MM.1S (cell line): Measurements from ENCODE around the gene PDE3B.

Source experiments
- EZH2 ChIP-seq: fragments of 300-600 bp; sonication (generic); optimal IDR thresholded peaks from 2 replicates; pipeline ENCODE3; 2017; ENCODE audit warnings: low read depth, mild to moderate bottlenecking, antibody characterized with exemption, low read length, mixed read lengths
- TF ChIP-seq, protein P1 (sequence below): fragments of 300-600 bp; sonication (generic); IDR thresholded peaks from 2 replicates; pipeline ENCODE4 v1.5.1; 2016; ENCODE audit warnings: antibody characterized with exemption, low read length, mixed read lengths

DNA sequence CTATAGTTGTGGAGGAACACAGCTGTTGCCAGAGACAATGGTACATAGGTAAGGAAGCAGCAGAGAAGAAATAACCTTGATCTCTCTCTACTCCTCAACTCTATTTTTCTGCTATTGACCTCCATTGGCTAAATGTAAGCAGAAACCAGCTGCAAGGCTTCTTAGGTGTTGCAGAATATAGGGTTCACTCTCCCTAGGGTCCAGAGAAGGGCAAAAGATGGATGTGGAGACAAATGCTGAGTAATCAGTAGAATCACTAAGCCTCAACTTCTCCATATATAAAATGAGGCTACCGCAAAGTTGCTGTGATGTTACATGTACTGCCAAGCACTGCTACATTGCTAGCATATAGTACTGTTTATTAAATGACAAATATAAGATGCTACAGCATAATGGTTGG lies 120.6 kb downstream of the PDE3B start:
- TF ChIP-seq, protein P1, sequence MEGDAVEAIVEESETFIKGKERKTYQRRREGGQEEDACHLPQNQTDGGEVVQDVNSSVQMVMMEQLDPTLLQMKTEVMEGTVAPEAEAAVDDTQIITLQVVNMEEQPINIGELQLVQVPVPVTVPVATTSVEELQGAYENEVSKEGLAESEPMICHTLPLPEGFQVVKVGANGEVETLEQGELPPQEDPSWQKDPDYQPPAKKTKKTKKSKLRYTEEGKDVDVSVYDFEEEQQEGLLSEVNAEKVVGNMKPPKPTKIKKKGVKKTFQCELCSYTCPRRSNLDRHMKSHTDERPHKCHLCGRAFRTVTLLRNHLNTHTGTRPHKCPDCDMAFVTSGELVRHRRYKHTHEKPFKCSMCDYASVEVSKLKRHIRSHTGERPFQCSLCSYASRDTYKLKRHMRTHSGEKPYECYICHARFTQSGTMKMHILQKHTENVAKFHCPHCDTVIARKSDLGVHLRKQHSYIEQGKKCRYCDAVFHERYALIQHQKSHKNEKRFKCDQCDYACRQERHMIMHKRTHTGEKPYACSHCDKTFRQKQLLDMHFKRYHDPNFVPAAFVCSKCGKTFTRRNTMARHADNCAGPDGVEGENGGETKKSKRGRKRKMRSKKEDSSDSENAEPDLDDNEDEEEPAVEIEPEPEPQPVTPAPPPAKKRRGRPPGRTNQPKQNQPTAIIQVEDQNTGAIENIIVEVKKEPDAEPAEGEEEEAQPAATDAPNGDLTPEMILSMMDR, result no peak
- TF ChIP-seq EZH2, result no peak
